Measurements from ENCODE around the gene ANGPTL2. TPM values are rescaled to one million over a fixed set of nuclear protein-coding genes. Genes with fewer than 3 reads are reported as not detected.

The ANGPTL2 gene
- total RNA-seq, 2 experiments from 2014 or later = not detected

GRCh38 chr9:127159949-127160610 is 37.6 kb upstream of the ANGPTL2 start:
- no peaks in the 10 kb centered on the region for H4K20me1 ChIP-seq (ENCODE audit: insufficient read depth, low read length)
- TF ChIP-seq EZH2phosphoT487 (IDR thresholded peaks at IDR 0.05; ENCODE audit: borderline replicate concordance, low read depth, low read length) = no peak
- TF ChIP-seq CTCF (conservative IDR thresholded peaks at IDR 0.05; ENCODE audit: low read length) = no peak

GRCh38 chr9:127159325-127159801 is 36.9 kb upstream of the ANGPTL2 start:
- intact Hi-C loops (cut with micrococcal nuclease; ENCODE audit: unreplicated experiment) = no loop called here

More at GRCh38 chr9:127159949-127160610, 37.6 kb upstream of the ANGPTL2 start:
- Histone ChIP-seq H3K9me3 (ENCODE audit: low read length) (no peaks in the 10 kb centered on the region), H3K79me2 (ENCODE audit: insufficient read depth, low read depth, low read length) (no peaks in the 10 kb centered on the region), H3K4me3 (ENCODE audit: low read depth, low read length, poor library complexity, severe bottlenecking) (no peak overlapping the region), H3K4me2 (ENCODE audit: low read length) (no peak overlapping the region), H3K36me3 (ENCODE audit: insufficient read depth, low read length) (no peaks in the 10 kb centered on the region), H3K9me2 (ENCODE audit: insufficient read depth, low read length) (no peaks in the 10 kb centered on the region), H2AFZ (ENCODE audit: low read length) (no peak overlapping the region), H3K4me1 (ENCODE audit: insufficient read depth, low read length, poor library complexity, severe bottlenecking) (peaks cover 45% of the 10 kb centered on the region), H3K27ac (ENCODE audit: low read depth, low read length, poor library complexity, severe bottlenecking) (no peak overlapping the region)
- BruUV-seq (replicated peaks) = no TSS peak
- DNase-seq (ENCODE audit: low spot score) = no peak
- ChIA-PET POLR2A (no interaction called here), CTCF (ENCODE audit: unreplicated experiment) (no interaction called here)
- intact Hi-C loops (cut with micrococcal nuclease; ENCODE audit: unreplicated experiment) = no loop called here

More at GRCh38 chr9:127159325-127159801, 36.9 kb upstream of the ANGPTL2 start:
- H3K9me3 ChIP-seq (ENCODE audit: low read length) = no peaks in the 10 kb centered on the region
- ChIA-PET POLR2A (no interaction called here), CTCF (ENCODE audit: unreplicated experiment) (interaction anchor here (0.5 kb wide), 1 partner anchor 9 kb away, joined by 3 read pairs; no protein-coding TSS in a partner anchor)
- no peak overlapping the region for H3K4me2 ChIP-seq (ENCODE audit: low read length)
- DNase-seq (ENCODE audit: low spot score) = peak; percentile 36
- no peaks in the 10 kb centered on the region for H3K9me2 ChIP-seq (ENCODE audit: insufficient read depth, low read length)
- H3K36me3 ChIP-seq (ENCODE audit: insufficient read depth, low read length) = no peaks in the 10 kb centered on the region
- peaks cover 49% of the 10 kb centered on the region for H3K4me1 ChIP-seq (ENCODE audit: insufficient read depth, low read length, poor library complexity, severe bottlenecking)
- TF ChIP-seq CTCF (conservative IDR thresholded peaks at IDR 0.05; ENCODE audit: low read length) = peak; percentile 50
- no peak for TF ChIP-seq EZH2phosphoT487 (IDR thresholded peaks at IDR 0.05; ENCODE audit: borderline replicate concordance, low read depth, low read length)
- H2AFZ ChIP-seq (ENCODE audit: low read length) = peak overlapping the region; percentile 49; the same call in 1 of the 2 replicates
- H3K4me3 ChIP-seq (ENCODE audit: low read depth, low read length, poor library complexity, severe bottlenecking) = no peak overlapping the region
- H3K27ac ChIP-seq (ENCODE audit: low read depth, low read length, poor library complexity, severe bottlenecking) = no peak overlapping the region
- no peaks in the 10 kb centered on the region for H3K79me2 ChIP-seq (ENCODE audit: insufficient read depth, low read depth, low read length)
- no peaks in the 10 kb centered on the region for H4K20me1 ChIP-seq (ENCODE audit: insufficient read depth, low read length)
- no TSS peak for BruUV-seq (replicated peaks)
